Mucosa of stomach (tissue), 1 donor: Measurements from ENCODE around the gene OR10AD1.
A peak's percentile ranks its signal among the peaks of the same experiment; 100 is the strongest.

ENCODE experiments used
- H3K27me3 ChIP-seq: one replicate; pipeline ENCODE4 v1.7.0; 2013; ENCODE audit warnings: mild to moderate bottlenecking, low read length; ENCODE audit not compliant: control insufficient read depth, insufficient read depth
- H3K36me3 ChIP-seq: one replicate; pipeline ENCODE4 v1.7.0; 2013; ENCODE audit warnings: low read length; ENCODE audit not compliant: control insufficient read depth, insufficient read depth
- H3K4me1 ChIP-seq: one replicate; pipeline ENCODE4 v1.7.0; 2013; ENCODE audit warnings: mild to moderate bottlenecking, low read length; ENCODE audit not compliant: control insufficient read depth, insufficient read depth
- H3K4me3 ChIP-seq: one replicate; pipeline ENCODE4 v1.7.0; 2013; ENCODE audit warnings: low read length
- H3K9ac ChIP-seq: one replicate; pipeline ENCODE4 v1.7.0; 2013; ENCODE audit warnings: mild to moderate bottlenecking, low read length, moderate library complexity
- H3K9me3 ChIP-seq: one replicate; pipeline ENCODE4 v1.7.0; 2013; ENCODE audit warnings: mild to moderate bottlenecking, low read length, moderate library complexity; ENCODE audit not compliant: control insufficient read depth
- donor health status: Pancreatic carcinoma.

Gene OR10AD1

GRCh38 chr12:48201516-48201915, 1.6 kb downstream of the OR10AD1 start:
- Histone ChIP-seq H3K9ac (no peak overlapping the region), H3K4me3 (no peak overlapping the region), H3K4me1 (peaks cover 18% of the 10 kb centered on the region), H3K9me3 (no peaks in the 10 kb centered on the region), H3K27me3 (no peaks in the 10 kb centered on the region), H3K36me3 (no peaks in the 10 kb centered on the region)

GRCh38 chr12:48201091-48201490, 2.0 kb downstream of the OR10AD1 start:
- no peak overlapping the region for H3K4me3 ChIP-seq
- no peak overlapping the region for H3K9ac ChIP-seq
- no peaks in the 10 kb centered on the region for H3K9me3 ChIP-seq
- peaks cover 18% of the 10 kb centered on the region for H3K4me1 ChIP-seq
- no peaks in the 10 kb centered on the region for H3K27me3 ChIP-seq
- no peaks in the 10 kb centered on the region for H3K36me3 ChIP-seq

GRCh38 chr12:48199774-48200221, 3.3 kb downstream of the OR10AD1 start:
- peaks cover 18% of the 10 kb centered on the region for H3K4me1 ChIP-seq
- no peak overlapping the region for H3K4me3 ChIP-seq
- no peak overlapping the region for H3K9ac ChIP-seq
- H3K36me3 ChIP-seq: no peaks in the 10 kb centered on the region
- H3K9me3 ChIP-seq: no peaks in the 10 kb centered on the region
- no peaks in the 10 kb centered on the region for H3K27me3 ChIP-seq

- Histone ChIP-seq H3K27me3 (no peaks in the 10 kb centered on the region), H3K9ac (peak overlapping the region; percentile 100), H3K9me3 (no peaks in the 10 kb centered on the region), H3K36me3 (no peaks in the 10 kb centered on the region), H3K4me3 (peak overlapping the region; percentile 98), H3K4me1 (peaks cover 18% of the 10 kb centered on the region)
These were observed 4.1 kb downstream of the OR10AD1 start for GRCh38 chr12:48198985-48199384.

- Histone ChIP-seq H3K9ac (peak overlapping the region; percentile 100), H3K9me3 (no peaks in the 10 kb centered on the region), H3K27me3 (no peaks in the 10 kb centered on the region), H3K4me3 (peak overlapping the region; percentile 98), H3K36me3 (no peaks in the 10 kb centered on the region), H3K4me1 (peaks cover 18% of the 10 kb centered on the region)
These were observed 4.5 kb downstream of the OR10AD1 start for GRCh38 chr12:48198672-48198971.

- H3K36me3 ChIP-seq: no peaks in the 10 kb centered on the region
- peak overlapping the region; percentile 100 for H3K9ac ChIP-seq
- no peaks in the 10 kb centered on the region for H3K9me3 ChIP-seq
- peaks cover 18% of the 10 kb centered on the region for H3K4me1 ChIP-seq
- peak overlapping the region; percentile 98 for H3K4me3 ChIP-seq
- no peaks in the 10 kb centered on the region for H3K27me3 ChIP-seq
These were observed 5.0 kb downstream of the OR10AD1 start for GRCh38 chr12:48197971-48198671.

- Histone ChIP-seq H3K4me1 (peaks cover 18% of the 10 kb centered on the region), H3K9ac (peak overlapping the region; percentile 100), H3K9me3 (no peaks in the 10 kb centered on the region), H3K27me3 (no peaks in the 10 kb centered on the region), H3K36me3 (no peaks in the 10 kb centered on the region), H3K4me3 (peak overlapping the region; percentile 98)
These were observed 5.5 kb downstream of the OR10AD1 start for GRCh38 chr12:48197549-48197970.

GRCh38 chr12:48194799-48195201, 8.3 kb downstream of the OR10AD1 start:
- H3K4me1 ChIP-seq: peaks cover 18% of the 10 kb centered on the region
- no peaks in the 10 kb centered on the region for H3K9me3 ChIP-seq

GRCh38 chr12:48193623-48194022, 9.5 kb downstream of the OR10AD1 start:
- no peak overlapping the region for H3K9ac ChIP-seq
- H3K27me3 ChIP-seq: no peaks in the 10 kb centered on the region
- no peaks in the 10 kb centered on the region for H3K9me3 ChIP-seq
- H3K4me3 ChIP-seq: no peak overlapping the region
- H3K36me3 ChIP-seq: no peaks in the 10 kb centered on the region
- H3K4me1 ChIP-seq: peaks cover 10% of the 10 kb centered on the region

More at GRCh38 chr12:48194799-48195201, 8.3 kb downstream of the OR10AD1 start:
- Histone ChIP-seq H3K27me3 (no peaks in the 10 kb centered on the region), H3K9ac (no peak overlapping the region), H3K4me3 (no peak overlapping the region), H3K36me3 (no peaks in the 10 kb centered on the region)

GRCh38 chr12:48192861-48193260, 10.2 kb downstream of the OR10AD1 start:
- no peaks in the 10 kb centered on the region for H3K36me3 ChIP-seq
- H3K27me3 ChIP-seq: no peaks in the 10 kb centered on the region
- no peak overlapping the region for H3K9ac ChIP-seq
- H3K4me1 ChIP-seq: peaks cover 9% of the 10 kb centered on the region
- H3K4me3 ChIP-seq: no peak overlapping the region
- H3K9me3 ChIP-seq: no peaks in the 10 kb centered on the region

- Histone ChIP-seq H3K4me1 (no peaks in the 10 kb centered on the region), H3K9me3 (no peaks in the 10 kb centered on the region), H3K36me3 (no peaks in the 10 kb centered on the region), H3K27me3 (no peaks in the 10 kb centered on the region), H3K9ac (no peak overlapping the region), H3K4me3 (no peak overlapping the region)
These were observed 12.0 kb downstream of the OR10AD1 start for GRCh38 chr12:48191096-48191495.

- no peak overlapping the region for H3K9ac ChIP-seq
These were observed 13.6 kb downstream of the OR10AD1 start for GRCh38 chr12:48189331-48190125.

More at GRCh38 chr12:48189331-48190125, 13.6 kb downstream of the OR10AD1 start:
- Histone ChIP-seq H3K9me3 (no peaks in the 10 kb centered on the region), H3K4me1 (no peaks in the 10 kb centered on the region), H3K27me3 (peaks cover 12% of the 10 kb centered on the region), H3K4me3 (no peak overlapping the region), H3K36me3 (no peaks in the 10 kb centered on the region)
